ENCODE data around the gene NTM. TPM values are rescaled to one million over a fixed set of nuclear protein-coding genes. Genes with fewer than 3 reads are reported as not detected.
A peak's percentile ranks its signal among the peaks of the same experiment; 100 is the strongest.

NTM gene
- total RNA-seq, 1 experiment from 2014 or later, result 16.4 TPM

DNA sequence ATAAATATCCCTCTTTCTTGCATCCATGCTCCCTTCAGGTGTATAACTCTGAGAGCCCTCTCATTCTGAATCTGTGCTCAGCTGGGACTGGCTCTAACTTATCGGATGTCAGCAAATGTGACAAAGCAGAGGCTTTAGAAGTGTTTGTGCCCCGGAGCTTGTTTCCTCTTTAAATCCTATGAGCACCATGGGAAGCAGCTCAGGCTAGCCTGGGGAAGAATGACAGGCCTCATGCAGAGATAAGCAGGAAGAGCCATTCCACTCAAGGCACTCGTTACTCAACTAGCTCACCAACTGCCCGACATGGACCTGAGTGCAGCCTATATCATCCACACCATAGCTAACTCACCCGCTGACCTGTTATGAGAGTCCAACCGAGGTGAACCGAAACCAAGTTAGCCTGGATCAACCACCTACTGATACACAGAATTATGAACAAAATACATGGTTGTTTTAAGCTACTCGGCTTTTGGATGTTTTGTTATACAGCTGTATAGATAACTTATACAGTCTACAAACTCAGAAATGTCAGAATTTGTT, 990.7 kb downstream of the NTM start:
- CTCF ChIA-PET, result interaction anchor here (1.0 to 2.1 kb wide), 4 partner anchors 13 to 666 kb away, joined by 3 to 6 read pairs (median 3); no protein-coding TSS in a partner anchor
- TF ChIP-seq, protein P1, sequence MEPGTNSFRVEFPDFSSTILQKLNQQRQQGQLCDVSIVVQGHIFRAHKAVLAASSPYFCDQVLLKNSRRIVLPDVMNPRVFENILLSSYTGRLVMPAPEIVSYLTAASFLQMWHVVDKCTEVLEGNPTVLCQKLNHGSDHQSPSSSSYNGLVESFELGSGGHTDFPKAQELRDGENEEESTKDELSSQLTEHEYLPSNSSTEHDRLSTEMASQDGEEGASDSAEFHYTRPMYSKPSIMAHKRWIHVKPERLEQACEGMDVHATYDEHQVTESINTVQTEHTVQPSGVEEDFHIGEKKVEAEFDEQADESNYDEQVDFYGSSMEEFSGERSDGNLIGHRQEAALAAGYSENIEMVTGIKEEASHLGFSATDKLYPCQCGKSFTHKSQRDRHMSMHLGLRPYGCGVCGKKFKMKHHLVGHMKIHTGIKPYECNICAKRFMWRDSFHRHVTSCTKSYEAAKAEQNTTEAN (CRISPR knock-in tag; IDR thresholded peaks at IDR 0.05), result no peak
- TF ChIP-seq ZNF423 (CRISPR knock-in tag; IDR thresholded peaks at IDR 0.05), result no peak
- no peak for TF ChIP-seq KAT7 (CRISPR knock-in tag; IDR thresholded peaks at IDR 0.05; ENCODE audit: borderline replicate concordance)
- TF ChIP-seq TEAD1 (CRISPR knock-in tag; IDR thresholded peaks at IDR 0.05), result no peak
- no peak for TF ChIP-seq ZNF317 (CRISPR knock-in tag; IDR thresholded peaks at IDR 0.05; ENCODE audit: borderline replicate concordance, low read depth)
- no peak for TF ChIP-seq ZNF263 (CRISPR knock-in tag; IDR thresholded peaks at IDR 0.05; ENCODE audit: low read depth)
- TF ChIP-seq, protein P2, sequence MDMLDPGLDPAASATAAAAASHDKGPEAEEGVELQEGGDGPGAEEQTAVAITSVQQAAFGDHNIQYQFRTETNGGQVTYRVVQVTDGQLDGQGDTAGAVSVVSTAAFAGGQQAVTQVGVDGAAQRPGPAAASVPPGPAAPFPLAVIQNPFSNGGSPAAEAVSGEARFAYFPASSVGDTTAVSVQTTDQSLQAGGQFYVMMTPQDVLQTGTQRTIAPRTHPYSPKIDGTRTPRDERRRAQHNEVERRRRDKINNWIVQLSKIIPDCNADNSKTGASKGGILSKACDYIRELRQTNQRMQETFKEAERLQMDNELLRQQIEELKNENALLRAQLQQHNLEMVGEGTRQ (CRISPR knock-in tag; IDR thresholded peaks at IDR 0.05), result no peak
- TF ChIP-seq, protein P3, sequence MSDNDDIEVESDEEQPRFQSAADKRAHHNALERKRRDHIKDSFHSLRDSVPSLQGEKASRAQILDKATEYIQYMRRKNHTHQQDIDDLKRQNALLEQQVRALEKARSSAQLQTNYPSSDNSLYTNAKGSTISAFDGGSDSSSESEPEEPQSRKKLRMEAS (CRISPR knock-in tag; IDR thresholded peaks at IDR 0.05), result no peak
- no peak for TF ChIP-seq TP53 (CRISPR knock-in tag; IDR thresholded peaks at IDR 0.05)
- no peak for TF ChIP-seq JUN (CRISPR knock-in tag; IDR thresholded peaks at IDR 0.05)
- TF ChIP-seq CREB1 (CRISPR knock-in tag; IDR thresholded peaks at IDR 0.05), result no peak
- no peak for TF ChIP-seq NR2C2 (CRISPR knock-in tag; IDR thresholded peaks at IDR 0.05)
- H3K27ac Mint-ChIP-seq, result no peak overlapping the region
- H3K36me3 Mint-ChIP-seq, result no peaks in the 10 kb centered on the region
- H3K4me1 Mint-ChIP-seq, result 0 out of 2 replicates have a peak, but pooled peaks cover 3% of the 10 kb centered on the region
- DNase-seq (ENCODE audit: low spot score) (no peak), ATAC-seq (peak; percentile 51; the same call in 1 of the 2 replicates)
- POLR2A ChIA-PET, result interaction anchor here (0.5 kb wide), 1 partner anchor 111 kb away, joined by 3 read pairs; no protein-coding TSS in a partner anchor
- no peaks in the 10 kb centered on the region for H3K9me3 Mint-ChIP-seq
- no peaks in the 10 kb centered on the region for H3K27me3 Mint-ChIP-seq (ENCODE audit: low read depth)
- no peak overlapping the region for H3K4me3 Mint-ChIP-seq

DNA sequence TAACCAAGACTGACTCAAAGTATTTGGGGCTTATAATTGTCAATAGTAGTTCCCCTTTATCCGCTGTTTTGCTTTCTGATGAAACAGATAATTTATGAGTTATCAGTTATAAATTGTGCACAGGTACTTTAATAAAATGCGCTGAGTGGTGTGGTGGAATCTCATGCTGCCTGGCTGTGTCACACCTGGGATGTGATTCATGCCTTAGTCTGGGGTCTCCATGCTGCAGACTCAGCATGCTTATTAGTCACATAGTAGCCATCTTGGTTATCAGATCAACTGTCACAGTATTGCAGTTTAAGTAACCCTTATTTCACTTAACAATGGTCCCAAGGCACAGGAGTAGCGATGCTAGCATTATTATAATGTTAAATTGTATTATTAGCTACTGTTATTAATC, 995.2 kb downstream of the NTM start:
- Mint-ChIP-seq H3K4me1 (0 out of 2 replicates have a peak, but pooled peaks cover 3% of the 10 kb centered on the region), H3K36me3 (no peaks in the 10 kb centered on the region), H3K27me3 (ENCODE audit: low read depth) (no peaks in the 10 kb centered on the region), H3K27ac (no peak overlapping the region), H3K4me3 (no peak overlapping the region), H3K9me3 (no peaks in the 10 kb centered on the region)
- DNase-seq (ENCODE audit: low spot score) (no peak), ATAC-seq (no peak)
- ChIA-PET CTCF (no interaction called here), POLR2A (no interaction called here)
- no peak for TF ChIP-seq NR2C2 (CRISPR knock-in tag; IDR thresholded peaks at IDR 0.05)
- TF ChIP-seq, protein P4, sequence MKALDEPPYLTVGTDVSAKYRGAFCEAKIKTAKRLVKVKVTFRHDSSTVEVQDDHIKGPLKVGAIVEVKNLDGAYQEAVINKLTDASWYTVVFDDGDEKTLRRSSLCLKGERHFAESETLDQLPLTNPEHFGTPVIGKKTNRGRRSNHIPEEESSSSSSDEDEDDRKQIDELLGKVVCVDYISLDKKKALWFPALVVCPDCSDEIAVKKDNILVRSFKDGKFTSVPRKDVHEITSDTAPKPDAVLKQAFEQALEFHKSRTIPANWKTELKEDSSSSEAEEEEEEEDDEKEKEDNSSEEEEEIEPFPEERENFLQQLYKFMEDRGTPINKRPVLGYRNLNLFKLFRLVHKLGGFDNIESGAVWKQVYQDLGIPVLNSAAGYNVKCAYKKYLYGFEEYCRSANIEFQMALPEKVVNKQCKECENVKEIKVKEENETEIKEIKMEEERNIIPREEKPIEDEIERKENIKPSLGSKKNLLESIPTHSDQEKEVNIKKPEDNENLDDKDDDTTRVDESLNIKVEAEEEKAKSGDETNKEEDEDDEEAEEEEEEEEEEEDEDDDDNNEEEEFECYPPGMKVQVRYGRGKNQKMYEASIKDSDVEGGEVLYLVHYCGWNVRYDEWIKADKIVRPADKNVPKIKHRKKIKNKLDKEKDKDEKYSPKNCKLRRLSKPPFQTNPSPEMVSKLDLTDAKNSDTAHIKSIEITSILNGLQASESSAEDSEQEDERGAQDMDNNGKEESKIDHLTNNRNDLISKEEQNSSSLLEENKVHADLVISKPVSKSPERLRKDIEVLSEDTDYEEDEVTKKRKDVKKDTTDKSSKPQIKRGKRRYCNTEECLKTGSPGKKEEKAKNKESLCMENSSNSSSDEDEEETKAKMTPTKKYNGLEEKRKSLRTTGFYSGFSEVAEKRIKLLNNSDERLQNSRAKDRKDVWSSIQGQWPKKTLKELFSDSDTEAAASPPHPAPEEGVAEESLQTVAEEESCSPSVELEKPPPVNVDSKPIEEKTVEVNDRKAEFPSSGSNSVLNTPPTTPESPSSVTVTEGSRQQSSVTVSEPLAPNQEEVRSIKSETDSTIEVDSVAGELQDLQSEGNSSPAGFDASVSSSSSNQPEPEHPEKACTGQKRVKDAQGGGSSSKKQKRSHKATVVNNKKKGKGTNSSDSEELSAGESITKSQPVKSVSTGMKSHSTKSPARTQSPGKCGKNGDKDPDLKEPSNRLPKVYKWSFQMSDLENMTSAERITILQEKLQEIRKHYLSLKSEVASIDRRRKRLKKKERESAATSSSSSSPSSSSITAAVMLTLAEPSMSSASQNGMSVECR (CRISPR knock-in tag; IDR thresholded peaks at IDR 0.05; ENCODE audit: borderline replicate concordance), result no peak
- no peak for TF ChIP-seq ZNF121 (CRISPR knock-in tag; IDR thresholded peaks at IDR 0.05)
- TF ChIP-seq, protein P5, sequence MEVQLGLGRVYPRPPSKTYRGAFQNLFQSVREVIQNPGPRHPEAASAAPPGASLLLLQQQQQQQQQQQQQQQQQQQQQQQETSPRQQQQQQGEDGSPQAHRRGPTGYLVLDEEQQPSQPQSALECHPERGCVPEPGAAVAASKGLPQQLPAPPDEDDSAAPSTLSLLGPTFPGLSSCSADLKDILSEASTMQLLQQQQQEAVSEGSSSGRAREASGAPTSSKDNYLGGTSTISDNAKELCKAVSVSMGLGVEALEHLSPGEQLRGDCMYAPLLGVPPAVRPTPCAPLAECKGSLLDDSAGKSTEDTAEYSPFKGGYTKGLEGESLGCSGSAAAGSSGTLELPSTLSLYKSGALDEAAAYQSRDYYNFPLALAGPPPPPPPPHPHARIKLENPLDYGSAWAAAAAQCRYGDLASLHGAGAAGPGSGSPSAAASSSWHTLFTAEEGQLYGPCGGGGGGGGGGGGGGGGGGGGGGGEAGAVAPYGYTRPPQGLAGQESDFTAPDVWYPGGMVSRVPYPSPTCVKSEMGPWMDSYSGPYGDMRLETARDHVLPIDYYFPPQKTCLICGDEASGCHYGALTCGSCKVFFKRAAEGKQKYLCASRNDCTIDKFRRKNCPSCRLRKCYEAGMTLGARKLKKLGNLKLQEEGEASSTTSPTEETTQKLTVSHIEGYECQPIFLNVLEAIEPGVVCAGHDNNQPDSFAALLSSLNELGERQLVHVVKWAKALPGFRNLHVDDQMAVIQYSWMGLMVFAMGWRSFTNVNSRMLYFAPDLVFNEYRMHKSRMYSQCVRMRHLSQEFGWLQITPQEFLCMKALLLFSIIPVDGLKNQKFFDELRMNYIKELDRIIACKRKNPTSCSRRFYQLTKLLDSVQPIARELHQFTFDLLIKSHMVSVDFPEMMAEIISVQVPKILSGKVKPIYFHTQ (CRISPR knock-in tag; IDR thresholded peaks at IDR 0.05), result no peak
- no peak for TF ChIP-seq TCF7 (CRISPR knock-in tag; IDR thresholded peaks at IDR 0.05; ENCODE audit: low read depth)
- no peak for TF ChIP-seq ZNF423 (CRISPR knock-in tag; IDR thresholded peaks at IDR 0.05)
- TF ChIP-seq ETV6 (CRISPR knock-in tag; IDR thresholded peaks at IDR 0.05), result no peak
- no peak for TF ChIP-seq ZNF138 (CRISPR knock-in tag; conservative IDR thresholded peaks at IDR 0.05)
- no peak for TF ChIP-seq PRRX2 (CRISPR knock-in tag; IDR thresholded peaks at IDR 0.05)
- TF ChIP-seq, protein P6, sequence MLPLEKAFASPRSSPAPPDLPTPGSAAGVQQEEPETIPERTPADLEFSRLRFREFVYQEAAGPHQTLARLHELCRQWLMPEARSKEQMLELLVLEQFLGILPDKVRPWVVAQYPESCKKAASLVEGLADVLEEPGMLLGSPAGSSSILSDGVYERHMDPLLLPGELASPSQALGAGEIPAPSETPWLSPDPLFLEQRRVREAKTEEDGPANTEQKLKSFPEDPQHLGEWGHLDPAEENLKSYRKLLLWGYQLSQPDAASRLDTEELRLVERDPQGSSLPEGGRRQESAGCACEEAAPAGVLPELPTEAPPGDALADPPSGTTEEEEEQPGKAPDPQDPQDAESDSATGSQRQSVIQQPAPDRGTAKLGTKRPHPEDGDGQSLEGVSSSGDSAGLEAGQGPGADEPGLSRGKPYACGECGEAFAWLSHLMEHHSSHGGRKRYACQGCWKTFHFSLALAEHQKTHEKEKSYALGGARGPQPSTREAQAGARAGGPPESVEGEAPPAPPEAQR (CRISPR knock-in tag; IDR thresholded peaks at IDR 0.05), result no peak
- TF ChIP-seq NFYB (CRISPR knock-in tag; conservative IDR thresholded peaks at IDR 0.05; ENCODE audit: low read depth), result no peak
- TF ChIP-seq, protein P7, sequence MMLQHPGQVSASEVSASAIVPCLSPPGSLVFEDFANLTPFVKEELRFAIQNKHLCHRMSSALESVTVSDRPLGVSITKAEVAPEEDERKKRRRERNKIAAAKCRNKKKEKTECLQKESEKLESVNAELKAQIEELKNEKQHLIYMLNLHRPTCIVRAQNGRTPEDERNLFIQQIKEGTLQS (CRISPR knock-in tag; conservative IDR thresholded peaks at IDR 0.05), result no peak
